DMS114 treated with DMSO at 0.1 percent for 48 hours (cell line): ENCODE measurements around the gene LHX6.

Experiments used
- DNase-seq: peaks from one replicate; lab custom pipeline; 2025; ENCODE audit not compliant: unreplicated experiment; lab: John Stamatoyannopoulos, UW

Gene LHX6

DNA sequence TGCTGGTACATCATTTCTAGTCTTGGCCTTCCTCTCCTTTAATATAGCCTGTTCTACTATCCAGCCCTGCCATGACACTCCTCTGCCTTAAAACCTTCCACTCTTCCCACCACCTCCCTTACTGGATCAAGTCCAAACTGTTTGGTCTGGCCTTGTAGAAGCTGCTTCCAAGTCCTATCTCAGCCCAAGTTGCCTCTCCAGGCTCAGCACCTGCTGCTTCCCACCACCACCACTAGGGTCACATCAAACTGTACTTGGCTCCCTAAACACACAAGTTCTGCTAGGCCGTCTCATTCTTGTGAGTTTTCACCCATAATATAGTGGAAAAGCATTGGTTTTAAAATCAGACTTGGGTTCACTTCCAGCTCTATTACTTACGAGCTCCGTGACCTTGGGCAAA, 70.6 kb downstream of the LHX6 start:
- DNase-seq = peak; percentile 53

GRCh38 chr9:122155796-122156195, 73.0 kb downstream of the LHX6 start:
- no peak for DNase-seq
